ENCODE measurements around the gene F8. TPM values are rescaled to one million over a fixed set of nuclear protein-coding genes. Genes with fewer than 3 reads are reported as not detected.

F8 gene
- total RNA-seq, 1 experiment from 2014 or later: 0.20 TPM

GRCh38 chrX:155028129-155028528, 5.6 kb upstream of the F8 start:
- ChIA-PET POLR2A (no interaction called here), CTCF (no interaction called here)
- intact Hi-C loops (cut with micrococcal nuclease; ENCODE audit: unreplicated experiment): no loop called here
- DNase-seq: no peak
- Histone ChIP-seq H3K9me3 (no peaks in the 10 kb centered on the region), H3K4me1 (no peaks in the 10 kb centered on the region), H3K4me3 (ENCODE audit: low read depth, low read length) (peak overlapping the region; percentile 64), H3K27me3 (replicated peaks; ENCODE audit: control insufficient read depth, insufficient read depth, low read length) (no peaks in the 10 kb centered on the region), H3K36me3 (ENCODE audit: control insufficient read depth, insufficient read depth, low read length) (no peaks in the 10 kb centered on the region)
- peak overlapping the region; percentile 74 for H3K4me3 Mint-ChIP-seq (ENCODE audit: unreplicated experiment)
- peaks cover 5% of the 10 kb centered on the region for H3K36me3 Mint-ChIP-seq (ENCODE audit: insufficient read depth, unreplicated experiment)
- H3K9me3 Mint-ChIP-seq (ENCODE audit: unreplicated experiment): no peaks in the 10 kb centered on the region
- peak overlapping the region; percentile 76 for H3K27ac Mint-ChIP-seq (ENCODE audit: unreplicated experiment)
- peaks cover 13% of the 10 kb centered on the region for H3K4me1 Mint-ChIP-seq (ENCODE audit: low read depth, unreplicated experiment)
- no peaks in the 10 kb centered on the region for H3K27me3 Mint-ChIP-seq (ENCODE audit: insufficient read depth, unreplicated experiment)
- no peak for TF ChIP-seq CTCF (IDR thresholded peaks at IDR 0.05; ENCODE audit: insufficient read depth in 1 of 2, low read depth in 1 of 2, low read length in 1 of 2, severe bottlenecking in 1 of 2, unreplicated experiment in 1 of 2)
- no TSS peak for BruUV-seq (replicated peaks)

GRCh38 chrX:155027509-155028066, 5.1 kb upstream of the F8 start:
- Mint-ChIP-seq H3K27me3 (ENCODE audit: insufficient read depth, unreplicated experiment) (no peaks in the 10 kb centered on the region), H3K9me3 (ENCODE audit: unreplicated experiment) (no peaks in the 10 kb centered on the region), H3K27ac (ENCODE audit: unreplicated experiment) (peak overlapping the region; percentile 76), H3K36me3 (ENCODE audit: insufficient read depth, unreplicated experiment) (peaks cover 5% of the 10 kb centered on the region), H3K4me3 (ENCODE audit: unreplicated experiment) (peak overlapping the region; percentile 74), H3K4me1 (ENCODE audit: low read depth, unreplicated experiment) (peaks cover 13% of the 10 kb centered on the region)
- no peak for TF ChIP-seq CTCF (IDR thresholded peaks at IDR 0.05; ENCODE audit: insufficient read depth in 1 of 2, low read depth in 1 of 2, low read length in 1 of 2, severe bottlenecking in 1 of 2, unreplicated experiment in 1 of 2)
- ChIA-PET POLR2A (interaction anchor here (0.9 to 1.3 kb wide), 4 partner anchors 40 to 265 kb away, joined by 4 to 6 read pairs (median 5); partner anchors contain the start of genes BRCC3 and DKC1), CTCF (interaction anchor here (1.2 kb wide), 1 partner anchor 110 kb away, joined by 4 read pairs; no protein-coding TSS in a partner anchor)
- intact Hi-C loops (cut with micrococcal nuclease; ENCODE audit: unreplicated experiment): no loop called here
- no peaks in the 10 kb centered on the region for H3K4me1 ChIP-seq
- BruUV-seq (replicated peaks): TSS peak; percentile 72
- H3K27me3 ChIP-seq (replicated peaks; ENCODE audit: control insufficient read depth, insufficient read depth, low read length): no peaks in the 10 kb centered on the region
- no peaks in the 10 kb centered on the region for H3K36me3 ChIP-seq (ENCODE audit: control insufficient read depth, insufficient read depth, low read length)
- no peak for DNase-seq
- no peaks in the 10 kb centered on the region for H3K9me3 ChIP-seq
- H3K4me3 ChIP-seq (ENCODE audit: low read depth, low read length): peak overlapping the region; percentile 64

- Mint-ChIP-seq H3K9me3 (ENCODE audit: unreplicated experiment) (no peaks in the 10 kb centered on the region), H3K4me3 (ENCODE audit: unreplicated experiment) (peak within 1 kb of the TSS; percentile 74), H3K27me3 (ENCODE audit: insufficient read depth, unreplicated experiment) (no peaks in the 10 kb centered on the region), H3K4me1 (ENCODE audit: low read depth, unreplicated experiment) (peaks cover 13% of the 10 kb centered on the region), H3K36me3 (ENCODE audit: insufficient read depth, unreplicated experiment) (peaks cover 5% of the 10 kb centered on the region), H3K27ac (ENCODE audit: unreplicated experiment) (peak within 1 kb of the TSS; percentile 76)
- POLR2A ChIA-PET: interaction anchor here (0.6 to 1.3 kb wide), 15 partner anchors 8 to 1468 kb away, joined by 3 to 13 read pairs (median 6); partner anchors contain the start of genes BRCC3 and DKC1
- no peak for TF ChIP-seq CTCF (IDR thresholded peaks at IDR 0.05; ENCODE audit: insufficient read depth in 1 of 2, low read depth in 1 of 2, low read length in 1 of 2, severe bottlenecking in 1 of 2, unreplicated experiment in 1 of 2)
- H3K4me3 ChIP-seq (ENCODE audit: low read depth, low read length): peak within 1 kb of the TSS; percentile 64
- H3K36me3 ChIP-seq (ENCODE audit: control insufficient read depth, insufficient read depth, low read length): no peaks in the 10 kb centered on the region
- CTCF ChIA-PET: interaction anchor here (0.9 to 1.2 kb wide), 2 partner anchors 30 to 109 kb away, joined by 4 to 5 read pairs; no protein-coding TSS in a partner anchor
- BruUV-seq (replicated peaks): no TSS peak
- no peaks in the 10 kb centered on the region for H3K27me3 ChIP-seq (replicated peaks; ENCODE audit: control insufficient read depth, insufficient read depth, low read length)
- DNase-seq: peak; percentile 93 to 94
- no peaks in the 10 kb centered on the region for H3K9me3 ChIP-seq
- no peaks in the 10 kb centered on the region for H3K4me1 ChIP-seq
- intact Hi-C loops (cut with micrococcal nuclease; ENCODE audit: unreplicated experiment): loop anchor here (1.0 kb wide), 1 partner anchor 44 kb away; the partner anchor contains the start of genes BRCC3, CMC4 and MTCP1
Measured at GRCh38 chrX:155026727-155027508, 4.4 kb upstream of the F8 start, which contains the start of gene FUNDC2. Gene FUNDC2, plus strand, starts transcription at chrX:155026844. Its CDS starts 95 bp downstream, at chrX:155026939.
